Kidney glomerular epithelial cell (primary cell): ENCODE results near the gene RPL5.
"Not testable (repeated sequence)": the region's sequence is repeated elsewhere in the genome, so short reads cannot be mapped to it uniquely, and the experiment has no call there.

Experiments
- DNase-seq: peaks from one replicate; lab custom pipeline; 2025; lab: John Stamatoyannopoulos, UW

RPL5 gene

GRCh38 chr1:92831762-92832536 is at the start of gene RPL5:
RPL5 (plus strand) TSS chr1:92832040; CDS start chr1:92832115, 75 bp downstream.
- DNase-seq: peak; percentile 95

DNA sequence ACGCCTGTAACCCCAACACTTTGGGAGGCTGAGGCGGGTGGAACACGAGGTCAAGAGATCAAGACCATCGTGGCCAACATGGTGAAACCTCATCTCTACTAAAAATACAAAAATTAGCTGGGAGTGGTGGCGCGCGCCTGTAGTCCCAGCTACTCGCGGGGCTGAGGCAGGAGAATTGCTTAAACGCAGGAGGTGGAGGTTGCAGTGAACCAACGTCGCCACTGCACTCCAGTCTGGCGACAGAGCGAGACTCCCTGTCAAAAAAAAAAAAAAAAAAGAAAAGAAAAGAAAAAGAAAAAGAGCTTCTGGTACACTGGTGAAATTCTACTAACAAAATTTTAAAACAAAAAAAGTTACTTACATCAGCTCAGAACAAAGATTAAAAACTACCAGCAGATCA is 48.3 kb upstream of the RPL5 start:
- DNase-seq: not testable (repeated sequence)

DNA sequence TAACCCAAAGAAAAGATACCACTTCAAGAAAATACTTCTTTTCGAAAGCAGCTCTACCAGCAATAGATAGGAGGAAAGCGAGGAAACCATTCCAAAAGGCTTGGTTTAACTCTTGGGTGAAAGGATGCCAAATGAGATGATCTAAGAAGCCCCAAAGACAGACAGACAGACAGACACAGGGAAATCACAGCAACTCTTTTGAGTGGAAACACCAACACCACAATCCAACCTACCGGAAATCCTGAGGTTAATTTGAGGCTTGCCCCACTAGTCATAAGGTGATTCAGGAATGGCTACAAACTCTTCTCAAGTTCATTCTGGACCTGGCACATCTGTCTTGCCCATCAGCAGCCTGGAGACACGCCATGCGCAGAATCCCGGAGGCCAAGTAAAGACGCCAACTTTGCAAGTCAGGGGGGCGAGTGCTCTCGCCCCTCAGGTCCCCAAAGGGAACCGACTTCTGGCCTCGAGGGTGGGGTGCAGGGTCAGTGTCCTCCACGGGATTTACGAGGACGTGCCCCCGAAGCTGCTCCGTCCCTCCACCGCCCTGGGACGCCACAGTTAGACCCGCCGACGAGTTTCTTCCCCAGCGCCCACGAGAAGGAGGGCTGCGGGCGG is 47.7 kb upstream of the RPL5 start:
- DNase-seq: peak; percentile 56

DNA sequence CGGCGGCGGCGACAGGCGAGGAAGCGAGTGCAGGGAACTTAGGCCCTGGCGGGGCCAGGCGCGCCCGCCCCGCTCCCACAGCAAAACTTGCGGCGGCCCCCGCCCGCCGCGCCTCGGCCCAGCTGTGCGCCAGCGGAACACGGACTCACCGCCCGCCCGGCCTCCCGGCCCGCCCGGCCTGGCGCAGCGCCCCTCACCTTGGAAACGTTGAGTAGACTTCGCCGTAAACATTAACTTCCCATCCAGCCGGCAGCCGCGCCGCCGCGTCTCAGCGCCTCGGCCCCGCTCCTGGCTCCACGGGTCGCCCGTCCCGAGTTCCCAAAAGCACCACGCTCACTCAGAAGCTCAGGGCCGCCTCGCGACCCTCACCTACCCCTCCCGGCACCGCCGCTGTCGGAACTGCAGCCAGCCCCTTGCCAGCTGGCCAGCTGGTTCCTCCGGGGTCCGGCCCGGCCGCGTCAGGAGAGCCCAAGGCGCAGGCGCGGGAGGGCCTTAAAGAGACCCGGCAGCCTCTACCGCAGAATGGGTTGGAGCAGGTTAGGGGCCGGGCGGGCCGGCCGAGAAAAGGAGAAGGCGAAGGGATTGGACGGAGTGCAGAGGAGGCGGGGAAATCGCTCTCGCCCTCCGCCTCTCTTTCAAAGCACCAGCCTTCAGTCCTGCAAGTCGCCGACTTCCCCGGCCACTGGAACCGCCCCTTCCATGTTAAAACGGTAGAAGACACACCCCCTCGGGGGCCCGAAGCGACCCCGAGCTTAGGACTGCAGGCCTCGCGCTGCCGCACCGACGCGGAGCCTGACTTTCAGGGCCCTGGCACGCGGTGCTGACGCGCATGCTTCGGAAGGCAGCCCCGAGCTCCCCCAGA is 47.0 kb upstream of the RPL5 start, which contains the start of gene EVI5:
TSS of gene EVI5 (minus strand) at position 470 of the 862 bp plus-strand sequence. CDS start 48,562 bp downstream, outside the sequence.
- DNase-seq: peak; percentile 95

DNA sequence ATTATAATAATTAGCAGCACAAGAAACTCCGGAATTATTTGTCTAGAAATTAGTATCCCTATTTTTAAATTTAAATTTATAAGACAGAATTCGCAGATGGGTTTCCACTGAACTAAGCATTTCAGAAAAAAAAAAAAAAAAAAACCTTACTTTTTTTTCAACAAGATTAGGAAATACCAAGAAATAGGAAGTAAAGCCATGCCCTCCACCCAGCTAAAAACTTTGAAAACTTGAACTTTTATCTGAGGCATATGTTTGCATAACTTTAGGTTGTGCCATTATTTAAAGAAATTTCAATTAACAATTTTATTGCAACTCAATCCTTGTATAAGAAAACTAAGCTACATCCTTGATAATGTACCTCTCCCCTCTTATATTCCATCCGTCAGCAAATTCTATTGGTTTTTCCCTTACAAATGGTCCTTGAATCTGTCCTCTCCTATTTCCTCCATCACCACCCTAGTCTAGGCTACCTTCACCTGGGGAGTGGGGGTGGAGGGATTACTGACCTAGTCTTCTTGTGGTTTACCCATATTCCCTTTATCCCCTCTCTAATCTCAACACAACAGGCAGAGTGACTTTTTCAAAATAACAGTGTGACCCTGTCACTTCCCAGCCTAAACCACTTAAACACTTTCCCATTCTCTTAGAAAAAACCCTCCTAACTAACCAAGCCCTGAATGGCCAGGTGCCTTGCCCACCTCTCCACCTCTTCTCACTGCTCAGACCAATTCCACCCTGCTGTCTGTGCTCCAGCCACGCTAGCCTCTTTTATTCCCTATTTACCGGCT is 45.5 kb upstream of the RPL5 start:
- no peak for DNase-seq

- no peak for DNase-seq
These were observed 41.8 kb upstream of the RPL5 start for GRCh38 chr1:92790081-92790480.

DNA sequence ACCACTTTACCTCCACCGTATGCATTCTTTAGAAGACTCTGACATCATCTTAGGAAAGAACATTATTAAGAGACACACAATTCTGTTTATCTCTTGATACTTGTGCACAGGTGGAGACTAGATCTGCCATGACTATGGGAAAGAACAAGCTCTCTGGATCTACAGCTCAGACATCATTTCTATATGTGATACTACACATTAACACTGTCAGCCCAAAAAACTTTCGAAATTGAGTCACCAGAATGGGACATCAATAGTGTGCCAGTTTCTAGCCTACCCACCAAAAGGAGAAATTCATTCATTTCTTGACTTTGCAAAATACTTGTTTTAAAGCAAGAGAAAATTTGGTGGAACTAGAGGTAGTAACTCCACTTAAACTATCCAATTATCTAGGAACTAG is 41.0 kb upstream of the RPL5 start:
- no peak for DNase-seq

- DNase-seq: no peak
These were observed 40.3 kb upstream of the RPL5 start for GRCh38 chr1:92791487-92792066.

GRCh38 chr1:92792340-92792782 is 39.5 kb upstream of the RPL5 start:
- no peak for DNase-seq

GRCh38 chr1:92795166-92795565 is 36.7 kb upstream of the RPL5 start:
- DNase-seq: no peak

DNA sequence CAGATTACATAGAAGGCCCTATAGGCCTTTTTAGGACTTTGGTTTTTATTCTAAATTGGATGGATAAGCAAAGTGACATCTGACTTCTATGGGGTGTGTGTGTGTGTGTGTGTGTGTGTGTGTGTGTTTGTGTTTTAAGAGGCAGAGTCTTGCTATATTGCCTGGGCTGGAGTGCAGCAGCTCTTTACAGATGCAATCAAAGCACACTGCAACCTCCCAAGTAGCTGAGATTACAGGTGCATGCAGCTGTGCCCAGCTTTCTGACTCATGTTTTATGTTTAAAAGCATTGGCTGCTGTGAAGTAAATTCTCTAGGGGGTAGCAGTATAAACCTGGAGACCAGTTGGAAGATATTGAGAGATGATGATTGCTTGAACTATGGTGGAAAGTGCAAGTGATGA is 34.5 kb upstream of the RPL5 start:
- DNase-seq: no peak

- DNase-seq: no peak
These were observed 33.9 kb upstream of the RPL5 start for GRCh38 chr1:92797961-92798360.

- no peak for DNase-seq
These were observed 28.5 kb upstream of the RPL5 start for GRCh38 chr1:92803140-92803887.

DNA sequence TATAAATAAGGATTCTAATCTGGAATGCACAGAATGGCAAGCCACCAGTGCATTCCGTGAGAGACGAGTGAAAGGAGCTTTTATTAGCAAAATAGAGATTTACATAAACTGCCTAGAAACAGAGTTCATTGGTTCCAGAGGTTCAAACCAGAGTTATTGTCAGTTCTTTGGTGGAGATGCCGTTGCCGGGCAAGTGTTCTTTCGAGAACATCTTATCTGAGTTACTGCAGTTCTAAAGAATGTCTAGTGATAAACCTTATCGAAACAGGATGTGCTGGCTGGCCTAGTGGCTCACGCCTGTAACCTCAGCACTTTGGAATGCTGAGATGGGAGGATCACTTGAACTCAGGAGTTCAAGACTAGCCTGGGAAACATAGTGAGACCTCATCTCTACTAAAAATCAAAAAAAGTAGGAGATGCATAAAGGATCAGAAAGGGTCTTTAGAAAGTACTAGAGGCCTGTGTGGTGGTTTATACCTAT is 27.1 kb upstream of the RPL5 start:
- peak; percentile 92 for DNase-seq

DNA sequence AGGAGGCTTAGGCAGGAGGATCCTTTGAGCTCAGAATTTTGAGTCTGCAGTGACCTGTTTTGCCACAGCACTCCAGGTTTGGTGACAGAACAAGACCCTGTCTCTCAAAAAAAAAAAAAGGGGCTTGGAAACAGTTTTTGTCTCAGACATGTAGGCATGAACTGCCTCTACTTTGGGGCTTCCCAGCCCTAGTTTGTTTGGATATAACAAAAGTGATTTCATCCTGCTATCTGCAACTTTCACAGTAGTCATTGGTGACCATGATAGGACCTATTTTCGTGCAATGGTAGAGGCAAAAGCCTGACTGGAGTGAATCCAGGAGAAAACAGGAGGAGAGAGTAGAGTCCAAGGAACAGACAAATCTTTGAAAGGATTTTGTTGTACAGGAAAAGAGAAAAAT is 26.6 kb upstream of the RPL5 start:
- no peak for DNase-seq

GRCh38 chr1:92808381-92808780 is 23.5 kb upstream of the RPL5 start:
- DNase-seq: no peak

DNA sequence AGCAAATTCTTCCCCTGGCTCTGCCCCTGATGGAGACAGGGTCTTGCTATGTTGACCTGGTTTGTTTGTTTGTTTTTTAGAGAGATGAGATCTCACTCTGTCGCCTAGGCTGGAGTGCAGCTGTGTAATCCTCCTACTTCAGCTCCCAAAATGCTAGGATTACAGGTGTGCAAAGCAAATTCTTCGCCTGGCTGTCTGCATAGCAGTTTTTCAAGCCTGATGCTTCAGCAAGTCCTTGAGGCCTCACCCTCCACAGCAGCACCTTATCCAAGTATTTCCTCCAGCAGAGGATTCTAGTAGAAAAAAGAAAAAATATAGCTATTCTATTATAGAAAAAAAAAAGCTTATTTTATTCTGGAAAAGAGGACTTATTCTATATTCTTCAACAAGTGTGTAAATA is 15.1 kb upstream of the RPL5 start:
- DNase-seq: no peak

DNA sequence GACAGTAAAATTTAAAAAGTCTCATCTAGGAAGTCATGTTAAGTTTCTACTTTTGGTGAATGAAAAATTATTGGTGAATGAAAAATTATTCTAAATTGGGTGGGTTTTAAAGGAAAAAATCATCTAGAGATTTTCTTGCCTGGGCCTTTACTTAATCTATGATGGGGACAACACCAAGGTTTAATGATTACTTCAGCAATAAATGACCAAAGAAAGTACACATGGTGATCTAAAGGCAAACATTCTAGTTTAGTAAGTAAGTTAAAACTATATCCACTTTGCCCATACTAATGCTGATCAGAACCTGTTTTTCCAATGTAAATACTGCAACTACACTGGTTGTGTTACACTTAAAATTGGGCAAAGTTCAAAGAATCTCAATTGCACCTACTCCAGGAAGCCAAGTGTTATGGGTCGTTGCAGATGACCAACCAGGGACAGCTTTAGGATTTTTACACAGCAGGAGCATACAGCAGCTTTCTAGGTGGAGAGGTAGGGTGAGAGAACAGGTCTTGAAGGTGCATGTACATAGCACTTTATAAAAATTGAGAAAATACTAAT is 14.6 kb upstream of the RPL5 start:
- no peak for DNase-seq

DNA sequence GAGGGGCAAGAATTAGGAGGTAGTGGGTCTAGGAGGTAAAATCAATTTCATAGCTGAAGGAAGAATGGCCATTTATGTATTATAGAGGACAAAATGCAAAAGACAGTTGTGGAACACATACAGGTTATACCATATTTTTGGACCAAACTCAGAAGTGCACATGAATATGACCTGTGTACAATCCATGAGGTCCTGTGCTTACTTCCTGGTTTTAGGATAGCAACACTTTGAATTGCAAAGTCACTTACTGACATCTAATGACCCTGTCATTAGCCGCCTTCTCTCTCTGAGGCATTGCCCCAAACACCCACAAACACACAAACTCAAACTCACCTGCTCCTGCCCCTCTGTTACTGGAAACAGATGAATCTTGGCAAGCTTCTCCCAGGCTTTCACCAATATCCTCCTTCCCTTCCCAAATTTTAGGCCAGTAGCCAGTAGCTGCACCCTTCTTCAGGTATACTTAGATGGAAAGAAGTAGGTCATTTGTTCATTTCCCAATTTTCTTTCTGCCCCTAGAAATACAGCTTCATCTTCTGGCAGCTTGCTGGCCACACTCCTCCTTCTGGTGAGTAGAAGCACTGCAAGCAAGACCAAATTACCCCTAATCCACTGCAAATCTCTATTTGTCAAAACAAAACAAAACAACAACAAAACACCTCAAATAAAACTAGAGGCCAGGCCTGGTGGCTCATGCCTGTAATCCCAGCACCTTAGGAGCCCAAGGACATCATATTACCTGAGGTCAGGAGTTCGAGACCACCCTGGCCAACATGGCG is 13.7 kb upstream of the RPL5 start:
- no peak for DNase-seq
